ENCODE results near the gene ATP1B4. TPM values are rescaled to one million over a fixed set of nuclear protein-coding genes. Genes with fewer than 3 reads are reported as not detected.

The ATP1B4 gene
- total RNA-seq, 2 donors from 2014 or later: not detected

Other genes with a start within 250 kb of the ATP1B4 start
- under 1 TPM in 1 of 2 donors, not detected in 1; 0.47 TPM for gene RHOXF1, start 246.2 kb upstream of the ATP1B4 start, total RNA-seq
- gene RHOXF2, start 203.5 kb upstream of the ATP1B4 start, total RNA-seq: not detected
- gene ZBTB33, start 111.3 kb upstream of the ATP1B4 start, total RNA-seq: 10 to 100 TPM in 1 of 2 donors, 1 to 10 TPM in 1; 9.3 to 13.4 TPM
- gene TMEM255A, start 50.6 kb upstream of the ATP1B4 start, total RNA-seq: 1 to 10 TPM in 1 of 2 donors, under 1 TPM in 1; 0.67 to 2.5 TPM
- gene LAMP2, start 107.2 kb downstream of the ATP1B4 start, total RNA-seq: 10 to 100 TPM; 72.2 to 98.6 TPM
- 10 to 100 TPM; 26.0 to 33.8 TPM for gene CUL4B, start 198.9 kb downstream of the ATP1B4 start, total RNA-seq
- gene MCTS1, start 242.0 kb downstream of the ATP1B4 start, total RNA-seq: 10 to 100 TPM; 31.5 to 35.1 TPM

Measured in left colon (tissue), 2 donors.